NOMO-1 treated with dmso at 0.1 percent for 144 hours (cell line): Measurements from ENCODE around the gene FTH1.
"Not testable (repeated sequence)": the region's sequence is repeated elsewhere in the genome, so short reads cannot be mapped to it uniquely, and the experiment has no call there.

ENCODE experiments used
- DNase-seq: peaks from one replicate; lab custom pipeline; 2025; ENCODE audit not compliant: unreplicated experiment; lab: John Stamatoyannopoulos, UW

The FTH1 gene

GRCh38 chr11:61964058-61964665 is 3.3 kb downstream of the FTH1 start:
- DNase-seq, result no peak

GRCh38 chr11:61963282-61964057 is 4.0 kb downstream of the FTH1 start:
- peak; percentile 70 for DNase-seq

- no peak for DNase-seq
Measured at GRCh38 chr11:61963016-61963281, 4.5 kb downstream of the FTH1 start.

- DNase-seq, result no peak
Measured at GRCh38 chr11:61962213-61963015, 5.0 kb downstream of the FTH1 start.

GRCh38 chr11:61961570-61962212 is 5.7 kb downstream of the FTH1 start:
- no peak for DNase-seq

- DNase-seq, result no peak
Measured at GRCh38 chr11:61960532-61960931, 6.9 kb downstream of the FTH1 start.

GRCh38 chr11:61959678-61960077 is 7.8 kb downstream of the FTH1 start:
- no peak for DNase-seq

GRCh38 chr11:61959114-61959513 is 8.3 kb downstream of the FTH1 start:
- no peak for DNase-seq

GRCh38 chr11:61958590-61958989 is 8.8 kb downstream of the FTH1 start:
- DNase-seq, result no peak

- no peak for DNase-seq
Measured at GRCh38 chr11:61957021-61957770, 10.2 kb downstream of the FTH1 start.

GRCh38 chr11:61956191-61957020 is 11.0 kb downstream of the FTH1 start:
- no peak for DNase-seq

- DNase-seq, result no peak
Measured at GRCh38 chr11:61955422-61956135, 11.9 kb downstream of the FTH1 start.

- peak; percentile 70 for DNase-seq
Measured at GRCh38 chr11:61954851-61955421, 12.5 kb downstream of the FTH1 start.

- no peak for DNase-seq
Measured at GRCh38 chr11:61954106-61954850, 13.2 kb downstream of the FTH1 start.

- not testable (repeated sequence) for DNase-seq
Measured at GRCh38 chr11:61953632-61954031, 13.8 kb downstream of the FTH1 start.

GRCh38 chr11:61952882-61953281 is 14.6 kb downstream of the FTH1 start:
- no peak for DNase-seq

GRCh38 chr11:61951484-61952135 is 15.8 kb downstream of the FTH1 start:
- no peak for DNase-seq

- DNase-seq, result no peak
Measured at GRCh38 chr11:61950035-61950547, 17.3 kb downstream of the FTH1 start, which contains the start of gene BEST1. TSS of gene BEST1 (plus strand) at chr11:61950351. CDS start at chr11:61951807, 1,456 bp downstream.
